Ovary (tissue), 9 donors: ENCODE measurements around the gene KCNK1. TPM values are rescaled to one million over a fixed set of nuclear protein-coding genes. Genes with fewer than 3 reads are reported as not detected.
"Not testable (repeated sequence)": the region's sequence is repeated elsewhere in the genome, so short reads cannot be mapped to it uniquely, and the experiment has no call there.

Experiments
- DNase-seq, 5 donors: peaks; one replicate each; pipeline ENCODE4 v3.0.0-alpha.2; 2019 to 2020
- H3K27ac ChIP-seq, 2 donors: fragments of 200-600 bp; one replicate each; pipeline versions ENCODE4 v1.5.1 to v1.8.0; 2019 to 2022
- H3K27me3 ChIP-seq: fragments of 200-600 bp; one replicate; pipeline ENCODE4 v1.8.0; 2022
- H3K36me3 ChIP-seq: fragments of 200-600 bp; sonication (generic); one replicate; pipeline ENCODE4 v1.5.1; 2019
- H3K4me1 ChIP-seq: one replicate; pipeline ENCODE4 v1.8.1; 2013; ENCODE audit warnings: mild to moderate bottlenecking, moderate library complexity; ENCODE audit not compliant: insufficient read depth
- H3K4me3 ChIP-seq: fragments of 200-600 bp; sonication (generic); one replicate; pipeline ENCODE4 v1.5.1; 2017
- H3K9me3 ChIP-seq, 2 donors: fragments of 200-600 bp in 1 of 2; sonication (generic) in 1 of 2; one replicate each; pipeline versions ENCODE4 v1.5.1 to v1.8.1; 2013 to 2019; ENCODE audit warnings: mild to moderate bottlenecking in 1 of 2, moderate library complexity in 1 of 2
- EP300 ChIP-seq: sonication (generic); formaldehyde crosslinking; IDR thresholded peaks from one replicate; pipeline ENCODE4 v1.6.1; 2017; ENCODE audit warnings: antibody characterized with exemption
- POLR2A ChIP-seq: fragments of 450-650 bp; IDR thresholded peaks from one replicate; pipeline ENCODE4 v1.6.1; 2017; ENCODE audit warnings: antibody characterized with exemption, mild to moderate bottlenecking, moderate library complexity
- WGBS, 3 donors: extraction: QIAGEN DNeasy Blood & Tissue Kit in 1 of 3; methylation state at CpG; one replicate each; pipeline versions ENCODE4 v1.1.5 to v1.1.7; 2013 to 2017; 5-methylcytosine and 5-hydroxymethylcytosine counted together
- intact Hi-C, 4 donors: fragments of 100-400 bp; cut with DNase I; formaldehyde crosslinking; loops; one replicate each; pipeline versions ENCODE4 v1.11.0 to v1.15.1; 2022 to 2023
- polyA plus RNA-seq, 2 donors: library from polyadenylated mRNA; stranded (reverse); fragments of 200-250 nt in 1 of 2; fragments of 350-450 nt in 1 of 2; fragmentation: Illumina TruSeq in 1 of 2; extraction: RNeasy Lipid Tissue Mini Kit (QIAGEN cat#74804) in 1 of 2; gene quantifications; one replicate each; pipeline ENCODE4 v1.2.3, GENCODE V29; 2013 to 2014
- total RNA-seq, 7 donors: library from RNA; depleted of rRNA in 2 of 7; stranded (reverse); fragments of >200 nt in 2 of 7; fragmentation: NEBNext Ultra II Directional in 3 of 7; extraction: Animal tissue kit (Norgen Biotek cat#: 25700) in 3 of 7; gene quantifications; one replicate each; pipeline versions ENCODE4 v1.1.0 to v1.2.4, GENCODE V29; 2016 to 2023
- TF ChIP-seq, protein P1 (sequence below), 3 donors: fragments of 450-650 bp in 2 of 3; fragments of 200-600 bp in 1 of 3; IDR thresholded peaks; one replicate each; pipeline versions ENCODE4 v1.5.1 to v1.8.0; 2016 to 2022; ENCODE audit warnings: antibody characterized with exemption in 3 of 3, mild to moderate bottlenecking in 1 of 3
- donor health status: DM: no; HTN: no; CAD: no; lungs with moderate emphysema.
- donor health status: DM: no; HTN: no; CAD: no.
- donor health status: Bipolar disorder and iron deficiency.
- donor health status: DM: yes; HTN: yes; CAD: no.
- donor health status: DM: no; HTN: no; CAD: no.
- donor health status: DM: yes; HTN: yes; CAD: no.

The KCNK1 gene
- total and polyA plus RNA-seq, 9 donors = 3.1 to 24.8 (median 4.9) TPM

GRCh38 chr1:233614173-233614742 lies 352 bp downstream of the KCNK1 start:
- Histone ChIP-seq H3K9me3 (no peaks in the 10 kb centered on the region), H3K27ac (peak overlapping the region; percentile 26 to 66), H3K36me3 (no peaks in the 10 kb centered on the region), H3K4me3 (peak overlapping the region; percentile 49), H3K27me3 (no peaks in the 10 kb centered on the region), H3K4me1 (peaks cover 8% of the 10 kb centered on the region)
- WGBS, 3 donors = 0 to 3% (median 1%) methylated on average over 19 to 43 of the region's 43 CpGs
- peak in 4 of 5 donors; percentile 30 to 60 (median 49) for DNase-seq
- TF ChIP-seq EP300 (no peak), POLR2A (no peak)
- TF ChIP-seq, protein P1, sequence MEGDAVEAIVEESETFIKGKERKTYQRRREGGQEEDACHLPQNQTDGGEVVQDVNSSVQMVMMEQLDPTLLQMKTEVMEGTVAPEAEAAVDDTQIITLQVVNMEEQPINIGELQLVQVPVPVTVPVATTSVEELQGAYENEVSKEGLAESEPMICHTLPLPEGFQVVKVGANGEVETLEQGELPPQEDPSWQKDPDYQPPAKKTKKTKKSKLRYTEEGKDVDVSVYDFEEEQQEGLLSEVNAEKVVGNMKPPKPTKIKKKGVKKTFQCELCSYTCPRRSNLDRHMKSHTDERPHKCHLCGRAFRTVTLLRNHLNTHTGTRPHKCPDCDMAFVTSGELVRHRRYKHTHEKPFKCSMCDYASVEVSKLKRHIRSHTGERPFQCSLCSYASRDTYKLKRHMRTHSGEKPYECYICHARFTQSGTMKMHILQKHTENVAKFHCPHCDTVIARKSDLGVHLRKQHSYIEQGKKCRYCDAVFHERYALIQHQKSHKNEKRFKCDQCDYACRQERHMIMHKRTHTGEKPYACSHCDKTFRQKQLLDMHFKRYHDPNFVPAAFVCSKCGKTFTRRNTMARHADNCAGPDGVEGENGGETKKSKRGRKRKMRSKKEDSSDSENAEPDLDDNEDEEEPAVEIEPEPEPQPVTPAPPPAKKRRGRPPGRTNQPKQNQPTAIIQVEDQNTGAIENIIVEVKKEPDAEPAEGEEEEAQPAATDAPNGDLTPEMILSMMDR (IDR thresholded peaks at IDR 0.05) = no peak
- intact Hi-C loops = no loop called here

DNA sequence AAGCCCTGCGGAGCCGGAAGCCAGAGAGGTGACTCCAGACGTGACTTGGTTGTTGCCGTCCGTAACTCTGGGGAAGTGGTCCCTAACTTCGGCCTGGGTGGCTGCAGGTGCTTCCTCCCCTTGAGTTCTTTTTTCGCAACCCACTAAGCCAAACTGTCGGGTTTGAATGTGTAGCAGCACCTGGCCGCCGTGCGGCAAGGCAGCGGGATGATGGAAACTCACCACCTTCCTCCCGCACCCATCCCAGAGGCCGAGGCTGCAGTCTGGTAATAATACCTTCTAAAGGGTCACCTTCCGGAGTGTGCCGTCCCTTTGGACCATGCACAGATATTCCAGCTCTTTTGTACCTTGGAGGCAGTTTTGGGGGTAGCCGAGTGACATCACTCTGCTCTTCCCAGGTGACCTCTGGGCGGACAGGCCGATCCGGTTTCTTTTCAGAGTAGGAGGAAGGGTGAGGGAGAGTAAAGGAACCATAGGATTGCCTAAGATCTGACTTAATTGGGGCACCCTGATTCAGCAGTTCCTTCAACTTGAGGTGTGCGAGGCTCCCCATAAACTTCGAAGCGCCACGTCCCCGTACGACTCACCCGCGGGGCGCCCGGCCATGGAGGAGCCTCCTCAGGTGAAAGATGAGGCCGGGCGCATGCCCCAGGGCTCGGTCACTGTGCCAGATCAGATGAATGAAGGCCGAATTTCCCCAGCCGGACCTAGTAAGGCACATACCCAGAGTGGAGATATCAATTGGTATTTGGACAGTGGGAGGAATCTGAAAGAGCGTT lies 1.0 kb downstream of the KCNK1 start:
- H3K4me3 ChIP-seq = peak overlapping the region; percentile 49
- DNase-seq = peak in 4 of 5 donors; percentile 9 to 36 (median 24)
- intact Hi-C loops = no loop called here
- 18 to 26% (median 21%) methylated on average over 32 to 36 of the region's 36 CpGs for WGBS, 3 donors
- H3K36me3 ChIP-seq = no peaks in the 10 kb centered on the region
- TF ChIP-seq POLR2A (no peak), EP300 (no peak)
- TF ChIP-seq, protein P1 (IDR thresholded peaks at IDR 0.05) = no peak
- peaks cover 8% of the 10 kb centered on the region for H3K4me1 ChIP-seq
- H3K9me3 ChIP-seq = no peaks in the 10 kb centered on the region
- no peaks in the 10 kb centered on the region for H3K27me3 ChIP-seq
- H3K27ac ChIP-seq = peak overlapping the region in 1 of 2 donors; percentile 66

GRCh38 chr1:233615571-233615970 lies 1.7 kb downstream of the KCNK1 start:
- H3K27ac ChIP-seq = no peak overlapping the region

DNA sequence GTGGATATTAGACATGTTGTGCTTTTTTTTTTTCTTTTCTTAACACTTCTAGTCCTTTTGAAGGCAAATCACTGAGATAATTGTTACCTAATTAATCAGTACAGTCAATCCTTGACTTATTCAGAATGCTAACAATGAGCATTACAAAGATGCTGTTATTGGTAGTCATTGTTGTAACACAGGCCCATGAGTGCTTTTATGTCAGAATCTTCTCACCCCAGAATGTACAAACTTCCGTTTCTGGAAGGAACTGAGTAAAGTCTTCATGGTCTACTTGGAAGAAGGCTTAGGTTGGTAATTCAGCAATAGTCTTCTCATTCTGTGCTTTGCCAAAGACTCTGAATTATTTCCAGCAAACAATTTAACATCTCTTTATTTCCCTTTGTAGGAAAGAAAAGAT lies 3.1 kb downstream of the KCNK1 start:
- intact Hi-C loops = no loop called here
- TF ChIP-seq, protein P1 (IDR thresholded peaks at IDR 0.05) = no peak
- TF ChIP-seq EP300 (no peak), POLR2A (no peak)
- Histone ChIP-seq H3K4me3 (no peak overlapping the region), H3K4me1 (peaks cover 8% of the 10 kb centered on the region), H3K9me3 (no peaks in the 10 kb centered on the region), H3K27ac (no peak overlapping the region), H3K36me3 (no peaks in the 10 kb centered on the region), H3K27me3 (no peaks in the 10 kb centered on the region)
- 53 to 80% (median 78%) methylated on average over 1 of the region's 1 CpG for WGBS, 3 donors
- DNase-seq = no peak

More at GRCh38 chr1:233615571-233615970, 1.7 kb downstream of the KCNK1 start:
- no peaks in the 10 kb centered on the region for H3K36me3 ChIP-seq
- peaks cover 8% of the 10 kb centered on the region for H3K4me1 ChIP-seq
- intact Hi-C loops = no loop called here
- peak overlapping the region; percentile 49 for H3K4me3 ChIP-seq
- H3K9me3 ChIP-seq = no peaks in the 10 kb centered on the region
- DNase-seq = no peak
- WGBS, 3 donors = 37 to 63% (median 53%) methylated on average over 3 of the region's 3 CpGs
- TF ChIP-seq POLR2A = no peak
- TF ChIP-seq, protein P1 (IDR thresholded peaks at IDR 0.05) = no peak
- no peak for TF ChIP-seq EP300
- no peaks in the 10 kb centered on the region for H3K27me3 ChIP-seq

DNA sequence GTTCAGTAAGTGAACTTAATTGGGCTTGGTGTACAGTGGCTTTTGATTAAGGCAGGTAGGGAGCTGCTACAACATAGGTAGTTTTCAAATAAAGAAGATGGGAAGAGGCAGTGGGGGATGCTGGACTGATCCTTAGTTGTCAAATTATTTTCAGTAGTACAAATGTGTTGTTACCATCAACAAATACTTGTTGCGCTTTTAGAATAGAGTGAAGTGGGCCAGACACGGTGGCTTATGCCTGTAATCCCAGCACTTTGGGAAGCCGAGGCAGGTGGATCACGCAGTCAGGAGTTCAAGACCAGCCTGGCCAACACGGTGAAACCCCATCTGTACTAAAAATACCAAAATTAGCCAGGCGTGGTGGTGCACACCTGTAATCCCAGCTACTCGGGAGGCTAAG lies 5.5 kb downstream of the KCNK1 start:
- not testable (repeated sequence) for DNase-seq

More for the DNA sequence above, 5.5 kb downstream of the KCNK1 start:
- H3K36me3 ChIP-seq, H3K4me3 ChIP-seq, intact Hi-C loops, H3K9me3 ChIP-seq, H3K27ac ChIP-seq, H3K27me3 ChIP-seq, H3K4me1 ChIP-seq: not testable (repeated sequence)
- WGBS, 3 donors = 87 to 96% (median 94%) methylated on average over 7 of the region's 7 CpGs
